Measurements from ENCODE around the gene SHKBP1. TPM values are rescaled to one million over a fixed set of nuclear protein-coding genes. Genes with fewer than 3 reads are reported as not detected.
A peak's percentile ranks its signal among the peaks of the same experiment; 100 is the strongest.

Gene SHKBP1
- total and polyA plus RNA-seq, 9 of the 15 experiments (the other 6 are each of a cell fraction or from before 2014, with no cell fraction given) = 1.2 to 58.1 (median 22.3) TPM

DNA sequence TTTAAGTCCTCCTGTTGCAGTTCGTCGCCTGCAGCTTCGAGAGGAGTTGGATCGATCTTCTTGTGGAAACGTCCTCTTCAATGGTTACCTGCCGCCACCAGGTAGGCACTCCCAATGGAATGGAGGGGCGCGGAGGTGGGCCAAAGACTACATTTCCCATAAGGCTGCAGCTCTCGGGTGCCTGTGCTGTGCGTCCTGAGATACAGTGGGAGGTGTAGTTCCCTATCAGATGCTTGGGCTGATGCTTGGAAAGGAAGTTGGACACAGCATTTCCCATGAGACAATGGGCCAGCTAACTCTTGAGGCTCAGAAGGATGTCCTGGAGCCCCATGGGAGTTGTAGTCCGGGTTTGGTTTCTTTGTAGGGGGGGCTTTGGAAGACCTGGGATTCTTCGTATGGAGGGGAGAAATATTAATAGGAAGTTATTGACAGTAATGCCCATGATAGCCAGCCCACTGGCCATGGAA lies 1.8 kb downstream of the SHKBP1 start (continued):
- TF ChIP-seq UBTF (IDR thresholded peaks at IDR 0.05; ENCODE audit: borderline replicate concordance in 1 of 2, low read depth in 2 of 2, low read length in 2 of 2) = no peak
- no peak for TF ChIP-seq ZNF324 (CRISPR knock-in tag; IDR thresholded peaks at IDR 0.05)
- TF ChIP-seq XRCC5 (IDR thresholded peaks at IDR 0.05; ENCODE audit: low read depth, low read length) = no peak
- TF ChIP-seq ZNF224 (CRISPR knock-in tag; IDR thresholded peaks at IDR 0.05) = no peak
- no peak for TF ChIP-seq ZNF696 (CRISPR knock-in tag; conservative IDR thresholded peaks at IDR 0.05)
- TF ChIP-seq SOX6 (IDR thresholded peaks at IDR 0.05) = no peak
- TF ChIP-seq HIVEP1 (CRISPR knock-in tag; IDR thresholded peaks at IDR 0.05) = no peak
- no peak for TF ChIP-seq SMARCA5 (IDR thresholded peaks at IDR 0.05)
- no peak for TF ChIP-seq CREBBP (IDR thresholded peaks at IDR 0.05; ENCODE audit: low read depth, low read length)
- no peak for TF ChIP-seq BMI1 (IDR thresholded peaks at IDR 0.05; ENCODE audit: low read length)
- no peak for TF ChIP-seq PHB2 (IDR thresholded peaks at IDR 0.05; ENCODE audit: low read depth)
- TF ChIP-seq NR4A1 (CRISPR knock-in tag; IDR thresholded peaks at IDR 0.05) = no peak
- TF ChIP-seq NR4A1 (tag; IDR thresholded peaks at IDR 0.05) = no peak
- no peak for TF ChIP-seq CAMTA2 (CRISPR knock-in tag; conservative IDR thresholded peaks at IDR 0.05)
- TF ChIP-seq ZFP30 (CRISPR knock-in tag; IDR thresholded peaks at IDR 0.05; ENCODE audit: borderline replicate concordance) = no peak
- no peak for TF ChIP-seq PCBP1 (IDR thresholded peaks at IDR 0.05; ENCODE audit: low read depth, low read length, poor library complexity, severe bottlenecking)
- no peak for TF ChIP-seq HLTF (IDR thresholded peaks at IDR 0.05)
- TF ChIP-seq POLR2H (tag; IDR thresholded peaks at IDR 0.05; ENCODE audit: low read depth) = no peak
- peak; percentile 29 for TF ChIP-seq E2F8 (IDR thresholded peaks at IDR 0.05; ENCODE audit: low read depth, partially characterized antibody)
- TF ChIP-seq, protein P1, sequence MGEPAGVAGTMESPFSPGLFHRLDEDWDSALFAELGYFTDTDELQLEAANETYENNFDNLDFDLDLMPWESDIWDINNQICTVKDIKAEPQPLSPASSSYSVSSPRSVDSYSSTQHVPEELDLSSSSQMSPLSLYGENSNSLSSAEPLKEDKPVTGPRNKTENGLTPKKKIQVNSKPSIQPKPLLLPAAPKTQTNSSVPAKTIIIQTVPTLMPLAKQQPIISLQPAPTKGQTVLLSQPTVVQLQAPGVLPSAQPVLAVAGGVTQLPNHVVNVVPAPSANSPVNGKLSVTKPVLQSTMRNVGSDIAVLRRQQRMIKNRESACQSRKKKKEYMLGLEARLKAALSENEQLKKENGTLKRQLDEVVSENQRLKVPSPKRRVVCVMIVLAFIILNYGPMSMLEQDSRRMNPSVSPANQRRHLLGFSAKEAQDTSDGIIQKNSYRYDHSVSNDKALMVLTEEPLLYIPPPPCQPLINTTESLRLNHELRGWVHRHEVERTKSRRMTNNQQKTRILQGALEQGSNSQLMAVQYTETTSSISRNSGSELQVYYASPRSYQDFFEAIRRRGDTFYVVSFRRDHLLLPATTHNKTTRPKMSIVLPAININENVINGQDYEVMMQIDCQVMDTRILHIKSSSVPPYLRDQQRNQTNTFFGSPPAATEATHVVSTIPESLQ (CRISPR knock-in tag; IDR thresholded peaks at IDR 0.05) = no peak
- TF ChIP-seq ZNF316 (IDR thresholded peaks at IDR 0.05) = no peak
- no peak for TF ChIP-seq NCOA2 (IDR thresholded peaks at IDR 0.05; ENCODE audit: partially characterized antibody in 2 of 2)
- no peak for TF ChIP-seq NFIC (IDR thresholded peaks at IDR 0.05)
- TF ChIP-seq ETV1 (tag; conservative IDR thresholded peaks at IDR 0.05; ENCODE audit: low read depth) = peak; percentile 12; the same call in 1 of the 2 replicates
- TF ChIP-seq ESRRB (CRISPR knock-in tag; IDR thresholded peaks at IDR 0.05; ENCODE audit: borderline replicate concordance) = no peak
- TF ChIP-seq PCBP2 (IDR thresholded peaks at IDR 0.05; ENCODE audit: low read depth, low read length, poor library complexity, severe bottlenecking) = no peak

All from K562 (cell line).